WTC11 (cell line): ENCODE results near the gene ANKRD28.

Experiments
- CTCF ChIP-seq: fragments of 200-600 bp; IDR thresholded peaks from 2 replicates; pipeline ENCODE4 v1.8.0; 2022; ENCODE audit warnings: antibody characterized with exemption
- E2F5 ChIP-seq: sonication (generic); formaldehyde crosslinking; IDR thresholded peaks from 2 replicates; pipeline ENCODE4 v1.8.1; 2022; ENCODE audit warnings: mild to moderate bottlenecking, moderate library complexity, missing genetic modification reagents
- ELF4 ChIP-seq: sonication (generic); formaldehyde crosslinking; IDR thresholded peaks from 2 replicates; pipeline ENCODE4 v1.8.1; 2022; ENCODE audit warnings: low read depth, mild to moderate bottlenecking, moderate library complexity, missing genetic modification reagents
- ESRRA ChIP-seq: sonication (generic); formaldehyde crosslinking; IDR thresholded peaks from 2 replicates; pipeline ENCODE4 v1.8.1; 2022; ENCODE audit warnings: mild to moderate bottlenecking, missing genetic modification reagents, borderline replicate concordance
- FOXP4 ChIP-seq: sonication (generic); formaldehyde crosslinking; IDR thresholded peaks from 2 replicates; pipeline ENCODE4 v1.8.0; 2022; ENCODE audit warnings: mild to moderate bottlenecking, missing genetic modification reagents
- JUN ChIP-seq: sonication (generic); formaldehyde crosslinking; IDR thresholded peaks from 2 replicates; pipeline ENCODE4 v1.8.0; 2023; ENCODE audit warnings: mild to moderate bottlenecking, missing genetic modification reagents
- STAT6 ChIP-seq: sonication (generic); formaldehyde crosslinking; conservative IDR thresholded peaks from 2 replicates; pipeline ENCODE4 v1.8.1; 2023; ENCODE audit warnings: mild to moderate bottlenecking, low read depth, missing genetic modification reagents, moderate library complexity
- TEAD4 ChIP-seq: sonication (generic); formaldehyde crosslinking; IDR thresholded peaks from 2 replicates; pipeline ENCODE4 v1.8.0; 2022; ENCODE audit warnings: mild to moderate bottlenecking, missing genetic modification reagents
- USF1 ChIP-seq: sonication (generic); formaldehyde crosslinking; IDR thresholded peaks from 2 replicates; pipeline ENCODE4 v1.8.0; 2022; ENCODE audit warnings: mild to moderate bottlenecking, missing genetic modification reagents
- ZBTB43 ChIP-seq: sonication (generic); formaldehyde crosslinking; IDR thresholded peaks from 2 replicates; pipeline ENCODE4 v1.8.1; 2023; ENCODE audit warnings: mild to moderate bottlenecking, missing genetic modification reagents
- ZNF425 ChIP-seq: fragments of 250-450 bp; sonication (Bioruptor Pico); conservative IDR thresholded peaks from 2 replicates; pipeline ENCODE4 v1.9.0; 2021; ENCODE audit warnings: mild to moderate bottlenecking
- ZSCAN18 ChIP-seq: fragments of 250-450 bp; sonication (Bioruptor Pico); IDR thresholded peaks from 2 replicates; pipeline ENCODE4 v2.1.2; 2022; ENCODE audit warnings: mild to moderate bottlenecking, moderate library complexity

GRCh38 chr3:15791525-15791924 lies 6.3 kb downstream of the ANKRD28 start:
- TF ChIP-seq CTCF (no peak), TEAD4 (CRISPR knock-in tag) (no peak), ZNF425 (CRISPR knock-in tag) (no peak), ESRRA (CRISPR knock-in tag) (no peak), USF1 (CRISPR knock-in tag) (no peak), STAT6 (CRISPR knock-in tag) (no peak), JUN (CRISPR knock-in tag) (no peak), ZBTB43 (CRISPR knock-in tag) (no peak), E2F5 (CRISPR knock-in tag) (no peak), ELF4 (CRISPR knock-in tag) (no peak), FOXP4 (no peak), ZSCAN18 (CRISPR knock-in tag) (no peak)
